HepG2 (cell line): Measurements from ENCODE around the gene PXMP4. TPM values are rescaled to one million over a fixed set of nuclear protein-coding genes. Genes with fewer than 3 reads are reported as not detected.
A peak's percentile ranks its signal among the peaks of the same experiment; 100 is the strongest.

Source experiments
- BCL6 ChIP-seq: IDR thresholded peaks from 2 replicates; pipeline ENCODE4 v1.6.1; 2016; ENCODE audit warnings: missing genetic modification reagents, missing compliant biosample characterization
- CHD4 ChIP-seq: fragments of 200-600 bp; sonication (generic); IDR thresholded peaks from 2 replicates; pipeline ENCODE4 v1.7.0; 2017; ENCODE audit warnings: mild to moderate bottlenecking, low read length, borderline replicate concordance
- FIP1L1 ChIP-seq: fragments of 200-400 bp; formaldehyde crosslinking; IDR thresholded peaks from 2 replicates; pipeline ENCODE4 v1.6.1; 2018; ENCODE audit warnings: low read depth, mild to moderate bottlenecking, low read length, moderate library complexity, borderline replicate concordance; ENCODE audit not compliant: insufficient read depth
- HOXA9 ChIP-seq: sonication (generic); formaldehyde crosslinking; IDR thresholded peaks from 2 replicates; pipeline ENCODE4 v1.8.1; 2022; ENCODE audit warnings: missing genetic modification reagents, mild to moderate bottlenecking, moderate library complexity, borderline replicate concordance
- IRX3 ChIP-seq: sonication (generic); formaldehyde crosslinking; IDR thresholded peaks from 2 replicates; pipeline ENCODE4 v1.8.1; 2023; ENCODE audit warnings: mild to moderate bottlenecking, low read depth, missing genetic modification reagents, borderline replicate concordance
- ISX ChIP-seq: sonication (generic); formaldehyde crosslinking; conservative IDR thresholded peaks from 2 replicates; pipeline ENCODE4 v1.5.0; 2020; ENCODE audit warnings: missing genetic modification reagents
- JUNB ChIP-seq: sonication (generic); formaldehyde crosslinking; IDR thresholded peaks from 2 replicates; pipeline ENCODE4 v1.8.0; 2022; ENCODE audit warnings: missing genetic modification reagents, mild to moderate bottlenecking, borderline replicate concordance
- PHF20 ChIP-seq: sonication (generic); formaldehyde crosslinking; IDR thresholded peaks from 2 replicates; pipeline ENCODE4 v1.5.0; 2020; ENCODE audit warnings: mild to moderate bottlenecking, missing genetic modification reagents
- PRPF4 ChIP-seq: fragments of 200-400 bp; formaldehyde crosslinking; IDR thresholded peaks from 2 replicates; pipeline ENCODE4 v1.6.1; 2016; ENCODE audit warnings: low read length, low read depth; ENCODE audit not compliant: poor library complexity, severe bottlenecking
- SMARCC2 ChIP-seq: fragments of 450-650 bp; IDR thresholded peaks from 2 replicates; pipeline ENCODE4 v1.6.1; 2017; ENCODE audit warnings: antibody characterized with exemption, mild to moderate bottlenecking
- SNAPC4 ChIP-seq: sonication (generic); formaldehyde crosslinking; IDR thresholded peaks from 2 replicates; pipeline ENCODE4 v1.4.0; 2020; ENCODE audit warnings: mild to moderate bottlenecking, missing genetic modification reagents
- SRF ChIP-seq: IDR thresholded peaks from 2 replicates; pipeline ENCODE4 v1.6.1; 2011; ENCODE audit warnings: mild to moderate bottlenecking, low read depth, low read length, moderate library complexity
- TARDBP ChIP-seq: sonication (generic); formaldehyde crosslinking; IDR thresholded peaks from 2 replicates; pipeline ENCODE4 v1.8.0; 2022; ENCODE audit warnings: mild to moderate bottlenecking, missing genetic modification reagents
- TFDP2 ChIP-seq: sonication (generic); formaldehyde crosslinking; IDR thresholded peaks from 2 replicates; pipeline ENCODE4 v1.4.0; 2020; ENCODE audit warnings: missing genetic modification reagents
- TGIF2 ChIP-seq: IDR thresholded peaks from 2 replicates; pipeline ENCODE4 v1.6.1; 2016; ENCODE audit warnings: control low read depth, missing compliant biosample characterization
- TRIM24 ChIP-seq: sonication (generic); formaldehyde crosslinking; IDR thresholded peaks from 2 replicates; pipeline ENCODE4 v1.8.0; 2022; ENCODE audit warnings: mild to moderate bottlenecking, missing genetic modification reagents
- YY1 ChIP-seq: IDR thresholded peaks from 2 replicates; pipeline ENCODE4 v1.6.1; 2011; ENCODE audit warnings: low read length, low read depth, moderate library complexity, mild to moderate bottlenecking; ENCODE audit not compliant: insufficient read depth, insufficient replicate concordance
- ZNF251 ChIP-seq: sonication (generic); formaldehyde crosslinking; IDR thresholded peaks from 2 replicates; pipeline ENCODE4 v1.9.0; 2021; ENCODE audit warnings: mild to moderate bottlenecking, missing genetic modification reagents
- ZNF350 ChIP-seq: sonication (generic); formaldehyde crosslinking; IDR thresholded peaks from 2 replicates; pipeline ENCODE4 v1.4.0; 2020; ENCODE audit warnings: mild to moderate bottlenecking, low read depth, missing genetic modification reagents, borderline replicate concordance
- ZNF557 ChIP-seq: sonication (generic); formaldehyde crosslinking; IDR thresholded peaks from 2 replicates; pipeline ENCODE4 v1.4.0; 2020; ENCODE audit warnings: missing genetic modification reagents
- ZNF747 ChIP-seq: sonication (generic); formaldehyde crosslinking; IDR thresholded peaks from 2 replicates; pipeline ENCODE4 v1.8.1; 2023; ENCODE audit warnings: missing genetic modification reagents, mild to moderate bottlenecking, borderline replicate concordance
- ZNF768 ChIP-seq: sonication (generic); formaldehyde crosslinking; IDR thresholded peaks from 2 replicates; pipeline ENCODE4 v1.4.0; 2020; ENCODE audit warnings: missing genetic modification reagents
- ZNF780A ChIP-seq: sonication (generic); formaldehyde crosslinking; IDR thresholded peaks from 2 replicates; pipeline ENCODE4 v1.8.0; 2022; ENCODE audit warnings: mild to moderate bottlenecking, missing genetic modification reagents, moderate library complexity
- ZNF792 ChIP-seq: IDR thresholded peaks from 2 replicates; pipeline ENCODE4 v1.6.1; 2016
- polyA plus RNA-seq, 8 experiments: library from polyadenylated mRNA; depleted of rRNA in 3 of 8; stranded (reverse) in 7 of 8; unstranded in 1 of 8; fragments of >200 nt; fragmentation: Illumina TruSeq in 4 of 8; extraction: Trizol in 4 of 8; gene quantifications; 2 replicates each; pipeline versions ENCODE4 v1.2.1 to v1.2.3, GENCODE V29; 2011 to 2016; ENCODE audit warnings: low read depth in 4 of 8, missing spikeins in 1 of 8, mixed read lengths in 1 of 8; ENCODE audit not compliant: insufficient read depth in 1 of 8
- total RNA-seq, 5 experiments: library from RNA; depleted of rRNA; stranded (reverse); fragments of >200 nt; fragmentation: Illumina TruSeq; extraction: Trizol; gene quantifications; 2 replicates each; pipeline ENCODE4 v1.2.3, GENCODE V29; 2016; ENCODE audit warnings: low read depth in 1 of 5
- TF ChIP-seq, protein P1 (sequence below): sonication (generic); formaldehyde crosslinking; IDR thresholded peaks from 2 replicates; pipeline ENCODE4 v1.5.0; 2020; ENCODE audit warnings: missing genetic modification reagents, mild to moderate bottlenecking, borderline replicate concordance

Gene PXMP4
- total and polyA plus RNA-seq, 2 of the 13 experiments (the other 11 are each of a cell fraction or from before 2014, with no cell fraction given) = not detected

- TF ChIP-seq IRX3 (no peak; the same call in 1 of the 2 replicates), PHF20 (CRISPR knock-in tag) (no peak), ZNF747 (CRISPR knock-in tag) (no peak), FIP1L1 (no peak), SNAPC4 (CRISPR knock-in tag) (no peak), CHD4 (no peak; the same call in 1 of the 2 replicates), SRF (no peak), ZNF780A (CRISPR knock-in tag) (0 out of 2 replicates have a peak, but pooled peaks have one; percentile 68), HOXA9 (CRISPR knock-in tag) (no peak), ZNF557 (no peak; the same call in 1 of the 2 replicates), ZNF792 (CRISPR knock-in tag) (peak; percentile 61), PRPF4 (peak; percentile 65), ISX (CRISPR knock-in tag) (peak; percentile 79; the same call in 1 of the 2 replicates), YY1 (peak; percentile 96), TFDP2 (peak; percentile 62; the same call in 1 of the 2 replicates), BCL6 (peak; percentile 64; the same call in 1 of the 2 replicates), TARDBP (CRISPR knock-in tag) (peak; percentile 21; the same call in 1 of the 2 replicates), JUNB (CRISPR knock-in tag) (no peak), ZNF768 (CRISPR knock-in tag) (no peak), TGIF2 (CRISPR knock-in tag) (0 out of 2 replicates have a peak, but pooled peaks have one; percentile 8), ZNF350 (CRISPR knock-in tag) (peak; percentile 58; the same call in 1 of the 2 replicates), ZNF251 (CRISPR knock-in tag) (no peak), SMARCC2 (no peak), TRIM24 (CRISPR knock-in tag) (no peak)
- TF ChIP-seq, protein P1, sequence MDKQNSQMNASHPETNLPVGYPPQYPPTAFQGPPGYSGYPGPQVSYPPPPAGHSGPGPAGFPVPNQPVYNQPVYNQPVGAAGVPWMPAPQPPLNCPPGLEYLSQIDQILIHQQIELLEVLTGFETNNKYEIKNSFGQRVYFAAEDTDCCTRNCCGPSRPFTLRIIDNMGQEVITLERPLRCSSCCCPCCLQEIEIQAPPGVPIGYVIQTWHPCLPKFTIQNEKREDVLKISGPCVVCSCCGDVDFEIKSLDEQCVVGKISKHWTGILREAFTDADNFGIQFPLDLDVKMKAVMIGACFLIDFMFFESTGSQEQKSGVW (CRISPR knock-in tag) = no peak
Measured at GRCh38 chr20:33731693-33732165, 11.6 kb upstream of the PXMP4 start, which contains the start of gene ZNF341 (continued).
